ENCODE results near the gene CHCHD6.

Gene CHCHD6

DNA sequence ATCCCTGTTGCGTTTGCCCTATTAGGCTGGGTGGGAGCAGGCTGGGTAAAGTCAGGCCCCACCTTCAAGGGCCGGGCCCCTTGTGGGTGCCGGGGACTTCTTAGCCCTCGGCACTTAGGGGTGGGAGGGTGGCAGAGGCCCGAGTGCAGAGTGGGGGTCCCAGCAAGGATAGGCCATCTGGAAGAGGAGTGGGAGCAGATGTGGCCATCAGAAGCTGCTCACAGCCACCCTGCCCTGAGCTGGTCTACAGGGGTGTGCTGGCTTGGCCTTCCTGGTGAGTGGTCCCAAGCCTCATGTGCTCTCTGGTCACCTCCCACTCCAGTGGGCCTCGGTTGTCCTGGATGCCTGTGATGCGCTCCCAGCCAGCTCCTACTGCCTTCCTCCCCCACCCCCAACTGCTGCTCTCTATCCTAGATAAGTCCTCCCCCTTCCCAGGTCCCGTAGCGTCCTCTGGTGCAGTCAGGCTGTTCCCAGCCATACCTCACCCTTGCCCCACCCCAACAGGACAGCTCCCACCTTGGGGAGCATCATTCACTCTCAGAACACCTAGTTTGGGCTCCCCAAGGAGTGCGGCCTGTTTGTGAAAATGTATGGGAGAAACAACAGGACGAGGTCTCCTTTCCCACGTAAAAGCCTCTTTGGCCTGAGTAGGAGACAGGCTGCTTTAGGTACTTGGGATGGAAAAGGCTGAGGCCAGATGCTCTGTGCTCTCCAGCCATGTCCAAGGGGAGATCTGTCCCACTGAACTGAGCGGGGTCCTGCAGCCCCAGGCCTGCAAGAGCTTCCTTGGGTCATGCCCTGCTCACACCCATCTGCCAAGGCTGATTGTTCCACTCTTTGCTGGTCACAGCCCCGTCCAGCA, 254.0 kb downstream of the CHCHD6 start:
- intact Hi-C loops (cut with micrococcal nuclease) = no loop called here
- no peak overlapping the region for H3K27ac Mint-ChIP-seq
- no peaks in the 10 kb centered on the region for H3K36me3 Mint-ChIP-seq (ENCODE audit: low read depth)
- no peaks in the 10 kb centered on the region for H3K9me3 Mint-ChIP-seq
- no peak overlapping the region for H3K4me3 Mint-ChIP-seq
- H3K4me1 Mint-ChIP-seq (ENCODE audit: low read depth) = peaks cover 36% of the 10 kb centered on the region
- H3K27me3 Mint-ChIP-seq = peaks cover 60% of the 10 kb centered on the region

DNA sequence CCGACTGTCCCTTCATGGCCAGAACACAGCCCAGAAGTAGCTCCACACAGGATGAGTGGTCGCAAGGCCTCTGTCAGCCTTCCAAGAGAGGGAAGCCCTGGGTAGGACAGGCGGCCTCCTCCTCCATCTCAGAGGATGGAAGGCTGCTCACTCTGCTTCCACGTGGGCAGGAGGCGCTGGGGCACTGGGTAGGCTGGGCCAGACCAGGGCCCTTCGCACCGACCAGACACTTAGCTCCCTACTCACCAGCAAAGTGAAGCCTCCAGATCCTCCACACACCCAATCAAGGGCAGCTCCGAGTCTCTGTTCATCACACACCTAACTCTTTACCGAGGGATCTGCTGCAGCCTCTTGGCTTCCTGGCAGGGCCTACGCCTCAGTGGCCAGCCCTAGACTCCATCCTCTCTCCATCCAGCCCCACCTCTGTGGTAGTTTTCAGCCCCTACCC, 254.6 kb downstream of the CHCHD6 start:
- Mint-ChIP-seq H3K4me1 (ENCODE audit: low read depth) (peaks cover 43% of the 10 kb centered on the region), H3K27me3 (peaks cover 61% of the 10 kb centered on the region), H3K4me3 (no peak overlapping the region), H3K36me3 (ENCODE audit: low read depth) (no peaks in the 10 kb centered on the region), H3K27ac (peak overlapping the region; percentile 38), H3K9me3 (no peaks in the 10 kb centered on the region)
- intact Hi-C loops (cut with micrococcal nuclease) = no loop called here

DNA sequence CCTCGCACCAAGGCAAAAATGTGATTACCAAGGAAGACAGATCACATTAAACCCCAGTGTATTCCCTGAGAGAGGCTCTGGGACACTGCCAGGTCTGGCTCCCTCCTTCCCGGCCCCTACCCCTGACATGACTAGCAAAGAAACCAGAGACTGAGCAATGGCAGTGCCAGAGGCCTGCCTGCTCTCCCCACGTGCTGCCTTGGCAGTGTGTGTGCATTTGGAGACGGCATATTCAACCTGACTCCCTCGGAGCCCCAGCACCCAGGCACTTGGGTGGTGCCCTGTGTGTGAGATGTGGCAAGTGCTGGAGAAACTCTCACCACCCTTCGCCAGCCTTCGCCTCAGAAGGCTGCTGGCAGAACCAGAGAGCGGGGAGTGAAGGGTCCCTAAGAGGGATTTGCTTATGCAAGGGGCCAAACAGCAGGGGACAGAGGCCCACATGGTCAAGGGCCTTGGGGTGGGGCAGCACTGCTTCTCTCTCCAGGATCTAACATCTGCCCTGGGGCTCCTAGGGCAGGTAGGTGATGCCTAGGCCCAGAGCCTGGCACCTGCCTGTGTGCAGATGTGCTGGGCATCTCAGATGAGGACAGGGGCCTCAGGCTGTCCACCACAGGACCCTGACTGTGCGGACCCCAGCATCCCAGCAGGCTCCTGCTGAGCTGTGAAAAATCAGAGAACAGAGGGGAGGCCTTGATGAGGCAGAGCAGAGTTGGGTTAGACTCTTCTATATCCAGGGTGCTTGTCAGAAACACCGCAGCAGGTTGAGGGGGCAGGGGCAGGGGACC, 255.3 kb downstream of the CHCHD6 start:
- Mint-ChIP-seq H3K27ac (peak overlapping the region; percentile 38), H3K4me3 (no peak overlapping the region), H3K36me3 (ENCODE audit: low read depth) (no peaks in the 10 kb centered on the region), H3K4me1 (ENCODE audit: low read depth) (peaks cover 39% of the 10 kb centered on the region), H3K9me3 (no peaks in the 10 kb centered on the region), H3K27me3 (peaks cover 63% of the 10 kb centered on the region)
- intact Hi-C loops (cut with micrococcal nuclease) = no loop called here

DNA sequence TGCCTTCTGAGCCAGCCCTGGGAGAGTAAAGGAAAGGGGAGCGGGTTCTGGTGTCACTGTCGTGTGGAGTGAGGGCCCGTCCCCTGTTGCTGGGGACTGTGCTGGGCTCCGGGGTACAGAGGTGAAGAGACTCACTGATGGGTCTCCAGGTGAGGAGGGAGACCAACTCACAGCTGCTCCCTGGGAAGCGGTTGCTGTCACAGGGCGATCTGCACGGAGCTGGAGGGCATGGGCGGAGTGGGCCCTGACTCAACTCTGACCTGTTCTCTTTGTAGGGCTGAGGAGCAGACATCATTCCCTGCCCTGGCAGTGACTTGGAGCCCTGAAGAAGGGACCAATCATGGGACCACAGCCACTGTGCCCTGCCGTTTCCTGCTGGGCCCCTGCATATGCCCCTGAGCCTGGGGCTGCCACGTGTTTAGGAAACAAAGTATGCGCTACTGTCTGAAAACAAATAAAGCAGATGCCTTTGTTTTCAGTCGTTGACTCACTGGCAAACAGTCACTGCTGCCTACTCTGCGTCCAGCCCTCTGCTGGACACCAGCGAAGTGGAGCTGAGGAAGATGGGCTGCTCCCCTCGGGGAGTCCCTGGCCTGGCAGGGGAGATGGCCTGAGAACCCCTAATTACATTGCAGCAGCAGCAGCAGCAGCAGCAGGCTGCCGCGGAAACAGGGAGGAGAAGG, 256.0 kb downstream of the CHCHD6 start:
- H3K4me3 Mint-ChIP-seq = no peak overlapping the region
- no peaks in the 10 kb centered on the region for H3K36me3 Mint-ChIP-seq (ENCODE audit: low read depth)
- H3K4me1 Mint-ChIP-seq (ENCODE audit: low read depth) = peaks cover 40% of the 10 kb centered on the region
- peaks cover 65% of the 10 kb centered on the region for H3K27me3 Mint-ChIP-seq
- intact Hi-C loops (cut with micrococcal nuclease) = no loop called here
- H3K27ac Mint-ChIP-seq = peak overlapping the region; percentile 72
- H3K9me3 Mint-ChIP-seq = no peaks in the 10 kb centered on the region

DNA sequence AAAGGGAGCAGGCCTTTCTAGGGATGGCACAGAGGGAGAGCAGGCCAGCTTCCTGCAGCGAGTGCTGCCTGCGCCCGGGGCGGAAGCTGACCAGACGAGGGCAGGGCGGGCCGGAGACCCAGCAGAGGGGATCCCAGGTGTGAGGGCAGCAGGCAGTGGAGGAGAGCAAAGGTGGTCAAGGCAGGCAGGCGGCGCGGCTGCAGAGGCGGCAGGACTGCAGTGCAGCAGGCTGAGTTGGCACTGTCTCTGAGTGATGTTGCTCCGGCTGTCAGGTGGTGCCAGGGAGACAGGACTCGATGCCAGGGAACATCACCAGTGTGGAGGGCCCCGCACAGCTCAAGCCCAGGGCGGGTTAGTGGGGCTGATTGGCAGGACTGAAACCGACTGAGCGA, 256.6 kb downstream of the CHCHD6 start:
- Mint-ChIP-seq H3K27ac (peak overlapping the region; percentile 72), H3K9me3 (no peaks in the 10 kb centered on the region), H3K4me1 (ENCODE audit: low read depth) (peaks cover 40% of the 10 kb centered on the region), H3K36me3 (ENCODE audit: low read depth) (no peaks in the 10 kb centered on the region), H3K27me3 (peaks cover 65% of the 10 kb centered on the region), H3K4me3 (no peak overlapping the region)
- intact Hi-C loops (cut with micrococcal nuclease) = no loop called here

DNA sequence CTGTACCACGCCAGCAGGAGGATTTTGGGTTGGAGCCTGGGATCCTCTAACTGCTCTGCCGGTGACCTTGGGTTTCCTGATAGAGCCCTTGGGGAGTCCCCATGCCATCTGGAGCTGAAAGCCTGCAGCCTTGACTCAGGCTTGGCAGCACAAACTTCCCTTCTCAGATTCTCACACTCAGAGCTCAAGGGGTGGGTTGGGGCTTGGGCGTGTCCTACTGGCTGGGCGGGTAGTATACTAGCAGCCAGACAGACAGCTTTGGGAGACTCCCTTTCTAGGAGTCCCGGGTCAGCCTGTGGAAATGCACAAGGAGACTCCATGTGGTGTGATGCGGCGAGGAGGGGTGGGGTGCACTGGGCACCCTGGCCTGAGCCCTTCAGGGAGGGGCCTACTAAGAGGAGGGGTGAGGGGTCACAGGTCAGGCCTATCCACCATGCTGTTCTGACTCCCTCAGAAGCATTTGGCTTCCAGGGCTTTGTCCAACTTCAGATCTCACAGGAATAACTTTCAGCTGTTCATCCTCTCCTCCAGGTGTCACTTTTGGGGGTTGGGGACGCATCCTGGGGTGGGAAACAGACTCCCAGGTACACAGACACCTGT, 257.3 kb downstream of the CHCHD6 start:
- peaks cover 66% of the 10 kb centered on the region for H3K27me3 Mint-ChIP-seq
- intact Hi-C loops (cut with micrococcal nuclease) = no loop called here
- H3K4me1 Mint-ChIP-seq (ENCODE audit: low read depth) = peaks cover 40% of the 10 kb centered on the region

DNA sequence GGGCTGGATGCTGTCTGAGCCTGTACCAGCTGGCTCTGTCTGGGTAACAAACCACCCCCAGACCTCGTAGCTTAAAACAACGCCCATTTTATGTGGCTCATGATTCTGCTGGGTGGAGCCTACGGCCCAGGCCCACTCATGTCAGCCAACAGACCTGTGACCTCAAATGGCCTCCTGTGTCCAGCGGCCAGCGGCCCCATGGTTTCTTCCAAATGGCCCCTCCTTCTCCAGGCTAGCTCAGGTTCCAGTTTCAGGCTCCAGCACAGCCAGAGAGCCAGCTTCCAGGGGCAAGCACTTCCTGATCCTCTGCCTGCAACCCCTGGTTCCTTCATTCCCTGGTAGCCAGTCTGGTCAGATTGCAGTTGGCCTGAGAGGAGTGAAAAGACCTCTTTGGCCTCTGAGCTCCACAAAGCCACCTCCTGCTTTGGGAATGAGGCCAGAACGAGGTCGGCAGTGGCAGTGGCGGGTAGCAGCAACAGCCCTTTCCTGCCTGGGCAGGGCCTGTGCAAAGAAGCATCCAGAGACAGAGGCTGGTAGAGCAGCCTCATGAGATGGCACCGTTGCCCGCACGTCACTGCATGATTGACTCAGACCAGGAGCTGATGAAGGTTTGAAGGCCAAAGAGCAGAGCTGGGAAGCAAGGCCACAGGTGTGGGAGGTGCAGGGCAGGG, 257.9 kb downstream of the CHCHD6 start:
- Mint-ChIP-seq H3K9me3 (no peaks in the 10 kb centered on the region), H3K4me1 (ENCODE audit: low read depth) (peaks cover 40% of the 10 kb centered on the region)
- intact Hi-C loops (cut with micrococcal nuclease) = no loop called here

More for the DNA sequence above, 257.3 kb downstream of the CHCHD6 start:
- Mint-ChIP-seq H3K27ac (peak overlapping the region; percentile 72), H3K9me3 (no peaks in the 10 kb centered on the region), H3K4me3 (no peak overlapping the region), H3K36me3 (ENCODE audit: low read depth) (no peaks in the 10 kb centered on the region)

DNA sequence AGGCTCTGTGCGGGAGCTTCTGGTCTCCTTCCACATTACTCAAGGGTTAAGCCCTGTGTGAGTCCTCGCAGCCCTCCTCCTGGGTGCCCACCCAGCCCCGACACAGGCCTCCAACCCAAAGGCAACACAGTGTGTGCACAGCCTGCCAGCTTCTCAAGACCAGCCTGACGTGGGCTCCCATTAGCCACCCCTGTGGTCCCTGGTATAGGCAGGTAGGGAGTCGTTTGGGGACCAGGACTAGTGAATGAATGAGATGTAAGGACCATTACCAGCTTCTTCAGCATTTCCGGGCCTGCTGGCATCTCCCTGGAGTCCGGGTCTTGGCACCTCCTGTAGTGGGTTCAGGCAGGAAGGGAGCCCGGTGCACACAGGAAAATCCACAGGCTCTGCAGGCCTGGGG, 258.7 kb downstream of the CHCHD6 start:
- intact Hi-C loops (cut with micrococcal nuclease) = no loop called here

More for the DNA sequence above, 257.9 kb downstream of the CHCHD6 start:
- H3K4me3 Mint-ChIP-seq = no peak overlapping the region
- peaks cover 70% of the 10 kb centered on the region for H3K27me3 Mint-ChIP-seq
- H3K27ac Mint-ChIP-seq = peak overlapping the region; percentile 72
- no peaks in the 10 kb centered on the region for H3K36me3 Mint-ChIP-seq (ENCODE audit: low read depth)

DNA sequence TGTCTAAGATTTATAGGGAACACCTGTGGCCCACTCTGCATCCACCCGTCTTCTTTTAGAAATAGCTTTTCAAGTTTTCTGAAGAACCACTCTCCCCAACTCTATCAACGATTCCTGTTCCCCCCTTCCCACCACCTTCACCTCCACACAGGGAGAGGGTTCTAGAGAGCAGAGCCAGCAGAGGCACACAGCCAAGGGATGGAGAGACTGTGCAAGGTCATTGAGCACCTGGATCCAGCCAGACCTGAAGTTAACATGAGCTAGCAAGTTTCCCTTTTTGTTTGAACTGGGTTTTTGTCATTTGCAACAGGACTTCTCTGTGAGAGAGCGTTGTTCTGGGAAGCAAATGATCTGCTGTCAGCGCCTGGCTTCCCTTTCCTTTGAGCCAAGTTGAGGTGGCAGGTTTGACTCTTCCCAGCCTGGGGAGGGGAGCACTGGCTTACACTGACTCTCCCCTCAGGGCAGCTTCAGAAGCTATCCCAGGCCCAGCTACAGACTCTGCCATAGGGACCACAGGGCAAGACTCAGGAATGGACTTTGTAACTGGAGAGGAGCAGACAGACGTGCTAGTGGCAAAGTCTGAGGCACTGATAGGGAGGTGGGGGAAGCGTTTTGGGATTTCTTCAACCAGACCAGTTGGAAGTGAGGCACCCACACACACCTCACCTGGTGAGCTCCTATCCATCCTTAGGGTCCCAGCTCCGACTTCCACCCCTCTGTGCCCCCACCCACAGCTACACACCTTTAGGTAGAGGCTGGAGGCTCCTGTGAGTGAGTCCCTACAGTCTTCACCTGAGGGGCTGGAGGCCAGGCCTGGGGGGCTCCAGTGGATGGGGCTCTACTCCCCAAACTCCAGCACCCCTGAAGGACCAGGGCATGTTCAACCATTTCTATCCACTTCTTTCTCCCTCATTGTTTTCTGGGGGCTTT, 259.5 kb downstream of the CHCHD6 start:
- Mint-ChIP-seq H3K27me3 (peaks cover 76% of the 10 kb centered on the region), H3K27ac (no peak overlapping the region), H3K9me3 (no peaks in the 10 kb centered on the region), H3K4me1 (ENCODE audit: low read depth) (peaks cover 46% of the 10 kb centered on the region), H3K4me3 (no peak overlapping the region), H3K36me3 (ENCODE audit: low read depth) (no peaks in the 10 kb centered on the region)
- intact Hi-C loops (cut with micrococcal nuclease) = no loop called here

More for the DNA sequence above, 258.7 kb downstream of the CHCHD6 start:
- Mint-ChIP-seq H3K4me1 (ENCODE audit: low read depth) (peaks cover 40% of the 10 kb centered on the region), H3K27ac (peak overlapping the region; percentile 72), H3K4me3 (no peak overlapping the region), H3K27me3 (peaks cover 77% of the 10 kb centered on the region), H3K9me3 (no peaks in the 10 kb centered on the region), H3K36me3 (ENCODE audit: low read depth) (no peaks in the 10 kb centered on the region)

DNA sequence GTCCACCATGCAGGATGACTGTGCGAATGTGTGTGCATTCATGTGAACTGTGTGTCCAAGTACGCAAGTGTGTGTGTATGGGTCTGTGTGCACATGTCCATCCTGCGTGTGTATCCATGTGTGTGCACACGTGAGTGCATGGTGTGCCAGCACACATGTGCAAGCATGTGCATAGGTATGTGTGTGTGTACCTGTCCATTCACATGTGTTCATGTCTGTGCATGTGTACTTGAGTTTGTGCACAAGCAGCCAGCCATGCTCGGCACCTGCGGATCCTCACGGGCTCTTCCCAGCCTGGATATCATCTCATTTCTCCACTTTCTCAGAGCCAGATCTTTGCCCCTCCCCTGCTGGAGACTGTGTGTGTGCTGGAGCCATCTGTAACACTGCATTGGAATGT, 260.2 kb downstream of the CHCHD6 start:
- H3K27ac Mint-ChIP-seq = no peak overlapping the region
- intact Hi-C loops (cut with micrococcal nuclease) = no loop called here
- H3K27me3 Mint-ChIP-seq = peaks cover 77% of the 10 kb centered on the region
- no peaks in the 10 kb centered on the region for H3K36me3 Mint-ChIP-seq (ENCODE audit: low read depth)
- H3K4me1 Mint-ChIP-seq (ENCODE audit: low read depth) = peaks cover 53% of the 10 kb centered on the region
- no peaks in the 10 kb centered on the region for H3K9me3 Mint-ChIP-seq
- no peak overlapping the region for H3K4me3 Mint-ChIP-seq

DNA sequence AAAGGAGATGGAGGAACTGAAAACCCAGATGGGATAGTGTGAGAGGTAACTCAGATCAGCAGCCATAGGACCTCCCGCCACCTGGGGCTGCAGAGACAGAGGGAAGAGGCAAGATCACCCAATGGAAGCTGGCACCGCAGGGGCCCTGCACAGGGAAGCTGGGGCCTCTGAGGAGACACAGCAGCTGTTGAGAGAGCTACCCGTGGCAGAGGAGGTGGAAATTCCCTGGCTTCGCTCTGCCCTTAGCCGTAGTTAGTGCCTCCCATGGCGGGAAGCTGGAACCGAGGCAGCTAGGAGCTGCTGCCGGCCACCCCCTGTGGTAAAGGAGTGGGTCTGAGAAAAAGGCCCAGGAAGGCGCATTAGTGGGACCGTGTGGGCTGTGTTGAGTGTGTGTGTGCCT, 260.9 kb downstream of the CHCHD6 start:
- peaks cover 78% of the 10 kb centered on the region for H3K27me3 Mint-ChIP-seq
- H3K4me3 Mint-ChIP-seq = no peak overlapping the region
- intact Hi-C loops (cut with micrococcal nuclease) = no loop called here
- no peaks in the 10 kb centered on the region for H3K36me3 Mint-ChIP-seq (ENCODE audit: low read depth)
- H3K9me3 Mint-ChIP-seq = no peaks in the 10 kb centered on the region
- H3K4me1 Mint-ChIP-seq (ENCODE audit: low read depth) = peaks cover 60% of the 10 kb centered on the region
- H3K27ac Mint-ChIP-seq = no peak overlapping the region

DNA sequence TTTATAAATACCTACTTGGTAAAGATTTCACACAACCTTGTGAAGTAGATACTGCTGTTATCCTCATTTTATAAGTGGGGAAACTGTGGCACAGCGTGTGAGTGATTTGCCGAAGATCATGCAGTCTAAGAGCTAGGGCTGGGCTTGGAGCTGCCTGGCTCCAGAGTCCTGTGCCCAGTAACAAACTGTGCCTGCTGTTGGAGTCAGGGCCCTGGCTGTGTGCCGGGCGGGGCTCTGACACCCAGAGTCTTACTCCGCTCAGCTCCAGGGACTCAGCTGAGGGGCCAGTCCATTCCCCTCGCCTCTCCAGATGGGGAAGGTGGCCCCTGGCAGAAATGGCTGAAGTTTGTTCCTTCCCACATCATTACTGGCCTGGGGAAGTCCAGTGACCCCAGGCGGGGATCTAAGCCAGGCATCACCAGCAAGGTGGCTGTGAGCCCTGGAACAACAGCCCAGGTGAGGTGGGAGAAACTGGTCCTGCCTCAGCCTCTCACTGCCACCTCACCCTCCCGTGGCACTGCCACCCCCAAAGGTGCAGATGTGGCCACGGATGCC, 261.6 kb downstream of the CHCHD6 start:
- Mint-ChIP-seq H3K4me3 (no peak overlapping the region), H3K27ac (no peak overlapping the region)

More for the DNA sequence above, 261.6 kb downstream of the CHCHD6 start:
- intact Hi-C loops (cut with micrococcal nuclease) = no loop called here
- Mint-ChIP-seq H3K36me3 (ENCODE audit: low read depth) (no peaks in the 10 kb centered on the region), H3K27me3 (peaks cover 78% of the 10 kb centered on the region), H3K9me3 (no peaks in the 10 kb centered on the region), H3K4me1 (ENCODE audit: low read depth) (peaks cover 61% of the 10 kb centered on the region)

All from dendritic cell treated with granulocyte-macrophage colony-stimulating factor and Interleukin-4, amounts not matched to agents 40 ng/mL and 50 ng/mL, for 4 days (primary cell).